Mesothelial cell of epicardium (in vitro differentiated cells): ENCODE data around the gene SEC14L2. TPM values are rescaled to one million over a fixed set of nuclear protein-coding genes. Genes with fewer than 3 reads are reported as not detected.

ENCODE experiments used
- DNase-seq, 2 experiments: peaks; one replicate each; pipeline ENCODE4 v3.0.0; 2021; ENCODE audit warnings: low spot score in 2 of 2; ENCODE audit not compliant: unreplicated experiment in 2 of 2
- H3K27ac Mint-ChIP-seq: 2 replicates; pipeline ENCODE4 v1.8.0; 2021; ENCODE audit warnings: mixed read lengths
- H3K27me3 Mint-ChIP-seq: 2 replicates; pipeline ENCODE4 v1.8.0; 2021; ENCODE audit warnings: low read depth, mixed read lengths
- H3K36me3 Mint-ChIP-seq: 2 replicates; pipeline ENCODE4 v1.8.0; 2021; ENCODE audit warnings: mixed read lengths
- H3K4me1 Mint-ChIP-seq: 2 replicates; pipeline ENCODE4 v1.8.0; 2021; ENCODE audit warnings: mixed read lengths
- H3K4me3 Mint-ChIP-seq: 2 replicates; pipeline ENCODE4 v1.8.0; 2021; ENCODE audit warnings: mild to moderate bottlenecking, moderate library complexity, mixed read lengths
- H3K9me3 Mint-ChIP-seq: 2 replicates; pipeline ENCODE4 v1.8.0; 2021; ENCODE audit warnings: mixed read lengths
- CTCF ChIP-seq: fragments of 200-600 bp; sonication (generic); IDR thresholded peaks from one replicate; pipeline ENCODE4 v1.5.0; 2021; ENCODE audit warnings: antibody characterized with exemption; ENCODE audit not compliant: unreplicated experiment
- total RNA-seq: library from RNA; stranded (reverse); gene quantifications from 3 replicates; pipeline ENCODE4 v1.2.1, GENCODE V29; 2021

The SEC14L2 gene
- total RNA-seq, 1 donor from 2014 or later, result 4.3 TPM

GRCh38 chr22:30380011-30380410, 16.8 kb upstream of the SEC14L2 start:
- no peak for DNase-seq
- no peaks in the 10 kb centered on the region for H3K4me1 Mint-ChIP-seq
- H3K4me3 Mint-ChIP-seq, result no peak overlapping the region
- no peak overlapping the region for H3K27ac Mint-ChIP-seq
- no peak for TF ChIP-seq CTCF
- H3K9me3 Mint-ChIP-seq, result no peaks in the 10 kb centered on the region
- H3K27me3 Mint-ChIP-seq, result no peaks in the 10 kb centered on the region
- peaks cover 7% of the 10 kb centered on the region for H3K36me3 Mint-ChIP-seq

GRCh38 chr22:30381264-30381663, 15.6 kb upstream of the SEC14L2 start:
- Mint-ChIP-seq H3K27ac (no peak overlapping the region), H3K4me3 (no peak overlapping the region), H3K27me3 (no peaks in the 10 kb centered on the region), H3K4me1 (peaks cover 2% of the 10 kb centered on the region), H3K36me3 (peaks cover 7% of the 10 kb centered on the region), H3K9me3 (no peaks in the 10 kb centered on the region)
- no peak for DNase-seq
- no peak for TF ChIP-seq CTCF

GRCh38 chr22:30382340-30382739, 14.5 kb upstream of the SEC14L2 start:
- Mint-ChIP-seq H3K27ac (no peak overlapping the region), H3K27me3 (no peaks in the 10 kb centered on the region), H3K36me3 (peaks cover 7% of the 10 kb centered on the region), H3K4me3 (no peak overlapping the region), H3K9me3 (no peaks in the 10 kb centered on the region), H3K4me1 (peaks cover 4% of the 10 kb centered on the region)
- no peak for DNase-seq
- TF ChIP-seq CTCF, result no peak

- no peak overlapping the region for H3K4me3 Mint-ChIP-seq
- no peaks in the 10 kb centered on the region for H3K27me3 Mint-ChIP-seq
- no peak for TF ChIP-seq CTCF
- no peak for DNase-seq
- no peak overlapping the region for H3K27ac Mint-ChIP-seq
- H3K9me3 Mint-ChIP-seq, result no peaks in the 10 kb centered on the region
- H3K36me3 Mint-ChIP-seq, result peaks cover 3% of the 10 kb centered on the region
- peaks cover 7% of the 10 kb centered on the region for H3K4me1 Mint-ChIP-seq
Observed at GRCh38 chr22:30383061-30383460, 13.8 kb upstream of the SEC14L2 start.

GRCh38 chr22:30385942-30386341, 10.9 kb upstream of the SEC14L2 start:
- Mint-ChIP-seq H3K36me3 (no peaks in the 10 kb centered on the region), H3K4me1 (peaks cover 9% of the 10 kb centered on the region), H3K4me3 (peak overlapping the region; percentile 77), H3K27me3 (no peaks in the 10 kb centered on the region), H3K9me3 (peaks cover 4% of the 10 kb centered on the region), H3K27ac (no peak overlapping the region)
- no peak for DNase-seq
- no peak for TF ChIP-seq CTCF

- peaks cover 9% of the 10 kb centered on the region for H3K4me1 Mint-ChIP-seq
- TF ChIP-seq CTCF, result no peak
- H3K9me3 Mint-ChIP-seq, result peaks cover 5% of the 10 kb centered on the region
- H3K27me3 Mint-ChIP-seq, result no peaks in the 10 kb centered on the region
- H3K27ac Mint-ChIP-seq, result peak overlapping the region; percentile 43
- H3K4me3 Mint-ChIP-seq, result peak overlapping the region; percentile 77
- no peak for DNase-seq
- H3K36me3 Mint-ChIP-seq, result no peaks in the 10 kb centered on the region
Observed at GRCh38 chr22:30386608-30386959, 10.2 kb upstream of the SEC14L2 start.
